ENCODE measurements around the gene SH2D1A.
"Not testable (repeated sequence)": the region's sequence is repeated elsewhere in the genome, so short reads cannot be mapped to it uniquely, and the experiment has no call there.

SH2D1A gene

DNA sequence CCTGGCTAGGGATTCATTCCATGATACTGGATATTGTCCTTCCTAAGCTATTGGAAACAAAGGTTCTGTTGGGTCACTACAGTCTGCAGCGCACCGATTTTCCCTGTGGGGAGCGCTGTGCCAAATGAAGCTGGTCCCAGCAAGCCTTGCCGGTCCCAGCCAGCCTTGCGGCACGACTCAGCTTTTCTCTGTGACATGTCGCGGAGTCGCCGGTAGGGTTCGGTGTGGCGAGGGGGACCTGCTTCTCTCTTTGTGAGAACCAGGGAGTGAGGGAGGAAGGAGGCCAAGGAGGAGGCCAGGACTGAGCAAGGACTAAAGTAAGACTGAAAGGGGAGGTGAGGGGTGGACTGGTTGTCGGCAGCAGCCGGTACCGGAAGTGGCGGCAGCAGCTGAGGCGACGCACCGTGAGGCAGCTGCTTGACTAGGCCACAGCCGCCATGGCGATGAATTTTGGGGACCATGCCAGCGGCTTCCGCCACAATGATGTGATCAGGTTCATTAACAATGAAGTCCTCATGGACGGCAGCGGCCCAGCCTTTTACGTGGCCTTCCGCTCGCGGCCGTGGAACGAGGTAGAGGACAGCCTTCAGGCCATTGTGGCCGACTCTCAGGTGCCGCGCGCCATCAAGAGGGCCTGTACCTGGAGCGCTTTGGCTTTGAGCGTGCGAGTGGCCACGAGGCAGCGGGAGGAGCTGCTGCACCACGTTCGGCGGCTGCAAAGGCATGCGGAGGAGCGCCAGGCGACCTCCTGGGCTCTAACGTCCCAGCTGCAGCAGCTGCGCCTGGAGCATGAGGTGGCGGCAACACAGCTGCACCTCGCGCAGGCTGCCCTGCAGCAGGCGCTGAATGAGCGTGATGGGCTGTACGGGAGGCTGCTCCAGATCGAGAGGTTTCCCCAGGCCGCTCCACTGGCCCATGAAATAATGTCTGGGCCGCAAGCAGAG lies 13.6 kb upstream of the SH2D1A start, which contains the start of gene TEX13D:
Gene TEX13D, plus strand, starts transcription at position 180 of the 944 bp plus-strand sequence. Its CDS starts 258 bp downstream, at position 438.
- no peak for TF ChIP-seq PATZ1 (CRISPR knock-in tag; IDR thresholded peaks at IDR 0.05; ENCODE audit: borderline replicate concordance)
- no peak for TF ChIP-seq RARB (CRISPR knock-in tag; IDR thresholded peaks at IDR 0.05)
- no peak for TF ChIP-seq CSDC2 (CRISPR knock-in tag; IDR thresholded peaks at IDR 0.05)
- no peak for TF ChIP-seq ZNF565 (CRISPR knock-in tag; conservative IDR thresholded peaks at IDR 0.05; ENCODE audit: low read depth)
- TF ChIP-seq ZFP30 (CRISPR knock-in tag; IDR thresholded peaks at IDR 0.05), result no peak
- TF ChIP-seq ZNF8 (CRISPR knock-in tag; IDR thresholded peaks at IDR 0.05), result no peak
- no peak for TF ChIP-seq SNAI2 (CRISPR knock-in tag; IDR thresholded peaks at IDR 0.05)
- TF ChIP-seq, protein P1, sequence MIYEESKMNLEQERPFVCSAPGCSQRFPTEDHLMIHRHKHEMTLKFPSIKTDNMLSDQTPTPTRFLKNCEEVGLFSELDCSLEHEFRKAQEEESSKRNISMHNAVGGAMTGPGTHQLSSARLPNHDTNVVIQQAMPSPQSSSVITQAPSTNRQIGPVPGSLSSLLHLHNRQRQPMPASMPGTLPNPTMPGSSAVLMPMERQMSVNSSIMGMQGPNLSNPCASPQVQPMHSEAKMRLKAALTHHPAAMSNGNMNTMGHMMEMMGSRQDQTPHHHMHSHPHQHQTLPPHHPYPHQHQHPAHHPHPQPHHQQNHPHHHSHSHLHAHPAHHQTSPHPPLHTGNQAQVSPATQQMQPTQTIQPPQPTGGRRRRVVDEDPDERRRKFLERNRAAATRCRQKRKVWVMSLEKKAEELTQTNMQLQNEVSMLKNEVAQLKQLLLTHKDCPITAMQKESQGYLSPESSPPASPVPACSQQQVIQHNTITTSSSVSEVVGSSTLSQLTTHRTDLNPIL (CRISPR knock-in tag; IDR thresholded peaks at IDR 0.05; ENCODE audit: low read depth), result no peak
- no peak for TF ChIP-seq ZC3H10 (CRISPR knock-in tag; IDR thresholded peaks at IDR 0.05)
- TF ChIP-seq BACH2 (CRISPR knock-in tag; IDR thresholded peaks at IDR 0.05; ENCODE audit: borderline replicate concordance), result no peak
- TF ChIP-seq ISL1 (CRISPR knock-in tag; IDR thresholded peaks at IDR 0.05), result no peak
- TF ChIP-seq ESRRG (CRISPR knock-in tag; IDR thresholded peaks at IDR 0.05), result no peak
- TF ChIP-seq, protein P2, sequence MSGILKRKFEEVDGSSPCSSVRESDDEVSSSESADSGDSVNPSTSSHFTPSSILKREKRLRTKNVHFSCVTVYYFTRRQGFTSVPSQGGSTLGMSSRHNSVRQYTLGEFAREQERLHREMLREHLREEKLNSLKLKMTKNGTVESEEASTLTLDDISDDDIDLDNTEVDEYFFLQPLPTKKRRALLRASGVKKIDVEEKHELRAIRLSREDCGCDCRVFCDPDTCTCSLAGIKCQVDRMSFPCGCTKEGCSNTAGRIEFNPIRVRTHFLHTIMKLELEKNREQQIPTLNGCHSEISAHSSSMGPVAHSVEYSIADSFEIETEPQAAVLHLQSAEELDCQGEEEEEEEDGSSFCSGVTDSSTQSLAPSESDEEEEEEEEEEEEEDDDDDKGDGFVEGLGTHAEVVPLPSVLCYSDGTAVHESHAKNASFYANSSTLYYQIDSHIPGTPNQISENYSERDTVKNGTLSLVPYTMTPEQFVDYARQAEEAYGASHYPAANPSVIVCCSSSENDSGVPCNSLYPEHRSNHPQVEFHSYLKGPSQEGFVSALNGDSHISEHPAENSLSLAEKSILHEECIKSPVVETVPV (CRISPR knock-in tag; IDR thresholded peaks at IDR 0.05), result no peak
- TF ChIP-seq PPARA (CRISPR knock-in tag; IDR thresholded peaks at IDR 0.05; ENCODE audit: borderline replicate concordance), result no peak
- no peak for TF ChIP-seq TSHZ2 (CRISPR knock-in tag; IDR thresholded peaks at IDR 0.05)
- TF ChIP-seq ARNTL (CRISPR knock-in tag; IDR thresholded peaks at IDR 0.05; ENCODE audit: borderline replicate concordance, low read depth), result no peak
- no peak for TF ChIP-seq ZFP3 (CRISPR knock-in tag; IDR thresholded peaks at IDR 0.05)
- no peak for ATAC-seq

- ATAC-seq, result no peak
- TF ChIP-seq POU6F1 (CRISPR knock-in tag; IDR thresholded peaks at IDR 0.05; ENCODE audit: borderline replicate concordance, low read depth), result no peak
Measured at GRCh38 chrX:124333862-124334261, 12.5 kb upstream of the SH2D1A start.

GRCh38 chrX:124334555-124334954 lies 11.8 kb upstream of the SH2D1A start:
- ATAC-seq, result not testable (repeated sequence)

DNA sequence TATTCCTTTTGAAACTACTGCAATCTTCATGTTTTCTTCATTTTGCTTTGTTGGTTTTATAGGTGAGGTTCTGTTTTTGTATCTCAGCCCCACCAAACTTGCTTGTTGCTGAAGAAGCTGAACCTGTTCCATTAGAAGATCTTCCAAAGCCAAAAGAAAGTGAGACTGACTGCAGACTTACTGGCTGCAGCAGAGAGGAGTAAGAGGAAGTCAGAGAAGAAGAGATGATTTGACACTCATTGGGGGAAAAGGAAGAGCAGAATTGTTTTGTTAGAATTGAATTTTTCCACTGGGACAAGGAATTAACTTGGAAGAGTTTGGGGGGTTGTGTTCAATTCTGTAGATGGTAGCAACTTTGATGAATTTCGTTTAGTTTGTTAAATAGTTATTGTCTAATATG lies 10.8 kb upstream of the SH2D1A start:
- no peak for ATAC-seq
- TF ChIP-seq GLIS3 (CRISPR knock-in tag; IDR thresholded peaks at IDR 0.05) (no peak), PATZ1 (CRISPR knock-in tag; IDR thresholded peaks at IDR 0.05; ENCODE audit: borderline replicate concordance) (no peak), ESRRG (CRISPR knock-in tag; IDR thresholded peaks at IDR 0.05) (no peak), TSHZ2 (CRISPR knock-in tag; IDR thresholded peaks at IDR 0.05) (no peak), SNAI2 (CRISPR knock-in tag; IDR thresholded peaks at IDR 0.05) (no peak), ZC3H10 (CRISPR knock-in tag; IDR thresholded peaks at IDR 0.05) (no peak), TCF4 (CRISPR knock-in tag; IDR thresholded peaks at IDR 0.05; ENCODE audit: borderline replicate concordance) (no peak), TOX (CRISPR knock-in tag; IDR thresholded peaks at IDR 0.05; ENCODE audit: borderline replicate concordance) (no peak), CSDC2 (CRISPR knock-in tag; IDR thresholded peaks at IDR 0.05) (no peak)
